ENCODE results near the gene TMEM255B. TPM values are rescaled to one million over a fixed set of nuclear protein-coding genes. Genes with fewer than 3 reads are reported as not detected.

The TMEM255B gene
- total RNA-seq, 1 experiment from 2014 or later: 26.3 TPM

- intact Hi-C loops (cut with micrococcal nuclease; ENCODE audit: unreplicated experiment): no loop called here
Observed at GRCh38 chr13:113728571-113729054, 30.4 kb upstream of the TMEM255B start.

GRCh38 chr13:113729187-113730019, 29.6 kb upstream of the TMEM255B start:
- no peak for DNase-seq (ENCODE audit: low read depth, low spot score)
- Histone ChIP-seq H3K27ac (ENCODE audit: low read length) (no peak overlapping the region), H3K4me3 (ENCODE audit: low read depth in 2 of 2, low read length in 2 of 2) (no peak overlapping the region), H3K27me3 (ENCODE audit: control insufficient read depth, insufficient read depth, low read length) (no peaks in the 10 kb centered on the region), H3K9me3 (ENCODE audit: control insufficient read depth, insufficient read depth, low read depth, low read length) (no peaks in the 10 kb centered on the region), H3K4me1 (ENCODE audit: control insufficient read depth, insufficient read depth, low read length) (no peaks in the 10 kb centered on the region), H3K36me3 (ENCODE audit: control insufficient read depth, insufficient read depth, low read length) (no peaks in the 10 kb centered on the region)
- intact Hi-C loops (cut with micrococcal nuclease; ENCODE audit: unreplicated experiment) (no loop called here), in situ Hi-C loops (cut with HindIII; ENCODE audit: low pct_unique_long_range_greater_than_20kb, low sequenced_read_pairs) (no loop called here)
- POLR2A ChIA-PET: no interaction called here
- no TSS peak for BruUV-seq (replicated peaks)
- ATAC-seq: no peak; the same call in 1 of the 2 replicates
- TF ChIP-seq POLR2AphosphoS5 (IDR thresholded peaks at IDR 0.05; ENCODE audit: low read depth, low read length) (no peak), CTCF (IDR thresholded peaks at IDR 0.05) (no peak), REST (IDR thresholded peaks at IDR 0.05; ENCODE audit: insufficient read depth in 1 of 2, low read depth in 2 of 2, low read length in 1 of 2) (no peak), SIN3A (IDR thresholded peaks at IDR 0.05; ENCODE audit: borderline replicate concordance, insufficient read depth, low read depth, low read length) (no peak)
- CTCF ChIA-PET: no interaction called here

More at GRCh38 chr13:113728571-113729054, 30.4 kb upstream of the TMEM255B start:
- POLR2A ChIA-PET: no interaction called here
- TF ChIP-seq TCF7L2 (IDR thresholded peaks at IDR 0.05; ENCODE audit: low read depth, low read length): no peak
- TF ChIP-seq POLR2AphosphoS5 (IDR thresholded peaks at IDR 0.05; ENCODE audit: low read depth, low read length): no peak
- TF ChIP-seq REST (IDR thresholded peaks at IDR 0.05; ENCODE audit: insufficient read depth in 1 of 2, low read depth in 2 of 2, low read length in 1 of 2): no peak
- no peak for TF ChIP-seq SIN3A (IDR thresholded peaks at IDR 0.05; ENCODE audit: borderline replicate concordance, insufficient read depth, low read depth, low read length)
- no peak for TF ChIP-seq CTCF (IDR thresholded peaks at IDR 0.05)
- in situ Hi-C loops (cut with HindIII; ENCODE audit: low pct_unique_long_range_greater_than_20kb, low sequenced_read_pairs): no loop called here
- Histone ChIP-seq H3K4me1 (ENCODE audit: control insufficient read depth, insufficient read depth, low read length) (no peaks in the 10 kb centered on the region), H3K27ac (ENCODE audit: low read length) (no peak overlapping the region), H3K36me3 (ENCODE audit: control insufficient read depth, insufficient read depth, low read length) (no peaks in the 10 kb centered on the region), H3K9me3 (ENCODE audit: control insufficient read depth, insufficient read depth, low read depth, low read length) (no peaks in the 10 kb centered on the region), H3K27me3 (ENCODE audit: control insufficient read depth, insufficient read depth, low read length) (no peaks in the 10 kb centered on the region), H3K4me3 (ENCODE audit: low read depth in 2 of 2, low read length in 2 of 2) (no peak overlapping the region)
- ATAC-seq: no peak
- no TSS peak for BruUV-seq (replicated peaks)
- CTCF ChIA-PET: no interaction called here
- DNase-seq (ENCODE audit: low read depth, low spot score): no peak

Data from Panc1 (cell line).